GM19328 (cell line): ENCODE data around the gene IFITM10.

Experiments used
- ATAC-seq: cut with Tn5 transposase; IDR thresholded peaks from one replicate; pipeline ENCODE4 v1.9.1; 2021; ENCODE audit warnings: mild to moderate bottlenecking, moderate library complexity; ENCODE audit not compliant: unreplicated experiment

The IFITM10 gene

DNA sequence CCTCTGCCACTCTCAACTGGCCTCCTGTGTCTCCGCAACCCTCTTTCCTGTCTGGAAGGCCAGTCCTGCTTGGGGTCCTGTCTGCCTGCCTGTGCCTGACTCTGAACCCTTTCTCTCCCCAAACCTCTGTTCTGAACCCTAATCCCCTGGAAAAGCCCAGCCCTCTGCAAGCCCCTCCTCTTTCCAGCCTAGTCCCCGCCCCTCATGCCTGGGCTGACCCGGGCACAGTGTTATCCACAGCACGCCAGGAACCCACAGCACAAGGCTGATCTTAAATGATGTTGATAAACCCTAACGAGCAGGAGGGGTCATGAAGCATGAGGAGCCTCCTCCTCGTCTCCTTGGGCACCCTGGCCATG is at the start of gene IFITM10:
Gene IFITM10, minus strand, starts transcription at position 115 of the 359 bp plus-strand sequence. CDS start 153 bp downstream, outside the sequence.
- no peak for ATAC-seq

DNA sequence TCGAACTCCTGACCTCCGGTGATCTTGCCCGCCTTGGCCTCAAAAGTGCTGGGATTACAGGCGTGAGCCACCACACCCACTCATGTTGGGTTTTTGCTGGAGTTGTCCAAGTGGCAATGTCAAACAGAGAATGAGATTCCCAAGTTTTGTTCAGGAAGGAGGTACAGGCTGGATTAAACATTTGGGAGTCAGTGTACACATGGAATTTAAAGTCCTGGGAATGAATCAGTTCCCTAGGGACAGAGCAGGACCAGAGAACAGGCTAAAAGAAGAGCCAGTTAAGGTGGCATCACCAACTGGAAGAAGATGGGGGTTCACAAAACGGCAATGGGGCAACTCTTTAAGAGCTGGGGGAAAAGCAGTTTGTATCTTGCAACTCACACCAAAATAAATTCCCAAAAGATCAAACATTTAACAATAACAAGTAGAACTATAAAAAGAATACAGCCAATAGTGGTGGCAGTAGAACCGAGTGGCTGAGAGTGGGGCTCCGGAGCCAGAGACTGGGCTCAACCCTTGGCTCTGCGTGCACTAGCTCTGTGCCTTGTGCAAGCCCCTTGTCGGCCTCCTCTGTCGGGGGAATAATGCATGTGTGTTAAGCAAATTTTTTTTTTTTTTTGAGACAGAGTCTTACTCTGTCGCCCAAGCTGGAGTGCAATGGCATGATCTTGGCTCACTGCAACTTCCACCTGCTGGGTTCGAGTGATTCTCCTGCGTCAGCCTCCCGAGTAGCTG is 47.2 kb upstream of the IFITM10 start:
- ATAC-seq = no peak

DNA sequence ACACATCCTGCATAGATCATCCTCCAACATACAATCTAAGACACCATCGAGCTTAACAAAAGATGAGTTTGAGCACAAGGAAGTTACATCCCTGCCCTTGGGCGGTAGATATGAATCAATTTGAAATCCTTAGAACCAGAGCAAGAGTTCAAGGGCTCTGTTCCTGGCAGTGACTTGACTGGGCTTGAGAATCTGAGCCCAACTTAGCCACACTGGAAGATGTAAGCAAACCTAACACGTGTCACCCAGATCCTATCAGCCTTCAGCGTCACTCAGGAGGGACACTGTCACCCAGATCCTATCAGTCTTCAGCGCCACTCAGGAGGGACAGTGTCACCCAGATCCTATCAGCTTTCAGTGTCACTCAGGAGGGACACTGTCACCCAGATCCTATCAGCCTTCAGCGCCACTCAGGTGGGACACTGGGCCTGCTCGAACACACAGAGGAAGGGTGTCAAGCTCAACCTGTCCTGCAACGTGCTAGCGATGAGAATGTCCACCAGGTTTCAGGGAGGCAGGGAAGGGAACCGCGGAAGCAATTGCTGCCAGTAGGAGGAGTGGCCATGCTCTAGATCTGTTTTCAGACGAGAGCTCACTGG is 46.1 kb upstream of the IFITM10 start:
- ATAC-seq = no peak

DNA sequence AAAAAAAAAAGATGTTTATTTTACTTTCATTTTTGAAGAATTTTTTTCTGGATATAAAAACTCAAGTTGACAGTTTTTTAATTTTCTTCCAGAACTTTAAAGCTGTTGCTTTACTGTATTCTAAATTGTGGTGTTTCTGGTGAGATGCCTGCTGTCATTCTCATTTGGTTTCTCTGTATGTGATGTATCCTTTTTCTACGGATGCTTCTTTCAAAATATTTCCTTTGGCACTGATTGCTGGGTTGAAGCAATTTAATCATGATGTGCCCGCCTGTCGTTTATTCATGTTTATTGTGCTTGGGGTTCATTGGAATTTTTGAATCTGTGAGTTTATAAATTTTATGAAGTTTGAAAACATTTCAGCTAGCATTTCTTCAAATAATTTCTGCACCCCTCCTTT is 42.7 kb upstream of the IFITM10 start:
- ATAC-seq = no peak

DNA sequence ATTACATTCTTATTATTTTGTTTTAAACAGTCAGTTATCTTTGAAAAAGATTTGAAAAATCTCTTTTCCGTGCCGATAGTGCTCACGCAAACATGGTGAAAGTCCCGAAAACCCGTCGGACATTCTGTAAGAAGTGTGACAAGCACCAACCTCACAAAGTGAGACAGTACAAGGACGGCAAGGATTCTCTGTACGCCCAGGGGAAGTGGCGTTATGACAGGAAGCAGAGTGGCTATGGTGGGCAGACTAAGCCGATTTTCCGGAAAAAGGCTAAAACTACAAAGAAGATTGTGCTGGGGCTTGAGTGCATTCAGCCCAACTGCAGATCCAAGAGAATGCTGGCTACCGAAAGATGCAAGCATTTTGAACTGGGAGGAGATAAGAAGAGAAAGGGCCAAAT is 42.1 kb upstream of the IFITM10 start:
- no peak for ATAC-seq

DNA sequence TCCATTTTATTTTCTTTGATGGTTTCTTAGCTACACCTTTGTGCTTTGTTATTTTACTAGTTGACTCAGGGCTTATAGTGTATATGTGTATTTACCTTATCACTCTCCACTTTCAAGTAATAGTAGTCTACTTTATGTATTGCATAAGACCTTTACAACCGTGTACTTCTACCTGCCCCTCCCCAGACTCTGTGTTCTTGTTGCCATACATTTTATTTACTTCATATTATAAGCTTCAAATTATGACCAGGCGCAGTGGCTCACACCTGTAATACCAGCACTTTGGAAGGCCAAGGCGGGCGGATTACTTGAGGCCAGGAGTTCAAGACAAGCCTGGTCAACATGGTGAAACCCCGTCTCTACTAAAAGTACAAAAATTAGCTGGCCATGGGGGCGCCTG is 41.5 kb upstream of the IFITM10 start:
- ATAC-seq = no peak

DNA sequence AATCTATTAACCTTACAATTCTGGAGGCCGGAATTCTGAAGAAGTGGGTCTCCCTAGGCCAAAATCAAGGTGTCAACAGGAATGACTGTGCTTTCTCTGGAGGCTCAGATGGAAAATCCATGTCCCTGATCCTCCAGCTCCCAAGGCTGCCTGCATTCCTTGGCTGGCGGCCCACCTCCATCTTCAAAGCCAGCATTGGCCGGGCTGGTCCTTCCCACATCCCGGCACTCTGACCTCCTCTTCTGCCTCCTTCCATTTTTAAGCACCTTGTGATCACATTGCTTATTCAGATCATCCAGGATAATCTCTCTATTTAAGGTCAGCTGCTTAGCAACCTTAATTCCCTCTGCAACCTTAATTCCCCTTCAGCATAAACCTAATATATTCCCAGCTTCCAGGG is 36.1 kb upstream of the IFITM10 start:
- ATAC-seq = no peak

DNA sequence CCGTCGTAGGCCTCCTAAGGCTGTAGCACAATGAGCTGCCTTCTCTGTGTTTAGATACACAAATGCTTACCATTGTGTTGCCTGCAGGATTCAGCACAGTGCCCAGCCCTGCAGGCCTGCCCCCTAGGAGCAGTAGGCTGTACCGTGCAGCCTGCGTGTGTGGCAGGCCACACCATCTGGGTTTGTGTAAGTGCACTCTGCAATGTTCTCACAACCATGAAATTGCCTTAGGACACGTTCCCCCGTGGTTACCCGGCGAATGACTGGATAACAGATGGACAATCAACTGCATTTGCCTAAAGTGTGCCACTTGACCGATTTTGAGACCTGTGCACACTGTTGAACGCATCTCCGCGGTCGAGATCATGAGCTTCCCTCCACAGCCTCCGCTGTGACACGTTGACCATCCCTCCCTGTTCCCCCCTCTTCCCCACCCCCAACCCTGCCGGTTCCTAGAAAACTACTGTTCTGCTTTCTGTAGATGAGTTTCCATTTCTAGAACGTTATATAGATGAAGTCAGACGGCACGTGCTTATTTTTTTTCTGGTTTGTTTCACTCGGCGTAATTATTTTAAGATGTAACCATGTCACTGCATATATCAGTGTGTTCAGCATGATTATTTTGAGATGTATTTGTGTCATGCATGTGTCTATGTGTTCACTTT is 35.5 kb upstream of the IFITM10 start:
- no peak for ATAC-seq

DNA sequence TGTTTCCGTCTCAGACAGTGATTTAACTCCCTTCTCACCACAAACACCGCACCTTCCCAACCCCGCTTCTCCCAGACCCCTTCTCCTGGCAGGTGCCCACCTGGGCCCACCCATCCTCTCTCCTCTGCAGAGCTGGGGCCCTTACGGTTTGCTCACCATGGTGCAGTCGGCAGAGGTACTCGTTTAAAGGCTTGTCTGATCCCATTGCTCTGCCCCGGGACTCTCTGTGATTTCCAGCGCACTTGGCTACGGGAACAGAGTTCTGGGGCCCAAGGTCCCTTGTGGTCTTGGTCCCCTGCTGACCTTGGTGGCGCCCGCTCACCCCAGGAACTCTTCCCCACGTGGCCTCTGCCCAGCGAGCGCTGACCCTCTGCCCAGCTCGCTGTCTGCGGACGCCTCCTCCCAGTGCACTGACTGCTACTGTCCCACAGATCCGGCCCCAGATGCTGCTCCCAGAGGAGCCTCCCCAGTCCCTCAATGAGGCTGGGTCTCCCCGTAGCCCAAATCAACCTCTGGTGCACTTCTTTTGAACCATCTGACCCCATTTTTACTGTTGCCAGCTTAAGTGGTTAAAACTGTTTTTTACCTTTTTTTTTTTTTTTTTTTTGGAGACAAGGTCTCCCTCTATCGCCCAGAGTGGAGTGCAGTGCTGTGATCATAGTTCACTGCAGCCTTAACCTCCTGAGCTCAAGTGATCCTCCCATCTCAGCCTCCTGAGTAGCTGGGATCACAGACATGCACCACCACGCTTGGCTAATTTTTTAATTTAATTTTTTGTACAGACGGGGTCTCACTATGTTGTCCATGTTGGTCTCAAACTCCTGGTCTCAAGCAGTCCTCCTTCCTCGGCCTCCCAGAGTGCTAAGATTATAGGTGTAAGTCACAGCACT is 34.6 kb upstream of the IFITM10 start:
- no peak for ATAC-seq

DNA sequence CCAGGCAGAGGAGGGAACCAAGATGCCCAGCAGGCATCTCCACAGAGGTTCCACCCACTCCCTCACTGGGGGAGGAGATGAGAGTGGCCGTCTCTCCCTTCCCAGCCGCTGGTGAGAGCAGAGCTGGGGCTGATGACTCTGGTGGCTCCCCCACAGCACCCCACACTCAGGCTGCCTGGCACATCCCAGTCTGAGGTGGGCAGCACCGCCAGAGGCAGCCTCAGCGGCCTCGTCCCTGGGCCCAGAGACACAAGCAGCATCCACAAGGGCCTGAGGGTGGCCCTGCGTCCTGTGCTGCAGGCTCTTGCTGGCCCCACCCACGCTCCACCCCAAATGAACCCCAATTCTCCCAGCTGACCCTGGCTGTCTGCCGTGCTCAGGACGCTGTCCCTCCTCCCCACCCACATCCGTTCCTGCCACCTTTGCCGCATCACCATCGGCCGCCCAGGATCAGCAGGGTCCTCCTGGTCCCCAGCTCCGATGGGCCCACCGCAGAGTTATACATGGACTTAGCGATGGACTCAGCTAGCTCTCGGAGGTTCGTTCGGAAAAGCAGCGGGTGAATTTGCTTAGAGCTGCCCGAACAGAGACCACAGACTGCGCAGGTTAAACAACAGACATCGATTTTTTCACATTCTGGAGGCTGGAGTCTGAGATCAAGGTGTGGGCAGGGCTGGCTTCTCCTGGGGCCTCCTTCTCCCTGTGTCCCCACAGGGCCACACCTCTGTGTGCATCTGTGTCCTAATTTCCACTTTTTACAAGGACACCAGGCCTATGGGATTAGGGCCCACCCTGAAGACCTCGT is 33.5 kb upstream of the IFITM10 start:
- no peak for ATAC-seq

DNA sequence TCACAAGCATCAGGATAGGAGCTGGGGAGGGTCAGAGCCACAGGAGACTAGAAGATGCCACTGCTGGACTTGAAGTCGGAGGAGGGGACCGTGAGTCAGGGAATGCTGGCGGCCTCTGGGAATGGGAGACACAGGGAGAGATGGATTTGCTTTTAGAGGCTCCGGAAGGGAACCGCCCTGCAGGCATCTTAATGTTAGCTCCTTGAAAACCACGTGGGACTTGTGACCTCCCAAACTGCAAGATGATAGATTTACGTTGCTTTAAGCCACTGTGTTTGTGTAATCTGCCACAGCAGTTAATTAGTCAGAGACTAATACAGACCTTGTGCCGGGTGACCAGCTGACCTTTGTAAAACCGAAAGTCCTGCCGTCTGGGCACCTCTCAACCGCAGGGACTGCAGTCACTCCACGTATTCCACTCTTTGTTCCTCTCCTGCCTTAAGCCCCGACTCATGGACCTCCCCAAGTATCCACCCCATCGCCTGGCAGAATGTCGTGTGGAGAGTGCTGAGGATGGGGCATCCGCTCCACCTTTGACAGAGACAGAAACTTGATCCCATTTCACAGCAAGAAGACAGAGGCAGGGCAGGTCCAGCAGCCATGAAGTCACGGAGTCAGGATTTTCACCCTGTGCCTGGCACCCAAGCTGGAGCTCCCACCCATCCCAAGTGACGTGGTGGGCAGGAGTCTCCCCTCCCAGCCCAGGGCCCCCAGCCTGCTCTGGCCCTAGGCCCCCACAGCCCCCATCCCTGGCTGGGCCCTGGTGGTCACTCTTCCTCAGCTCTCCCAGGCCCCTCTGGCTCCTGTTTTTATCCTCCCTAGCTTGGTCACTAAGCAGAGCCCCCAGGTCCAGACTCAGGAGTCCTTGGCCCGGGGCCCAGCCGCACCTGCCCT is 32.7 kb upstream of the IFITM10 start:
- ATAC-seq = no peak

DNA sequence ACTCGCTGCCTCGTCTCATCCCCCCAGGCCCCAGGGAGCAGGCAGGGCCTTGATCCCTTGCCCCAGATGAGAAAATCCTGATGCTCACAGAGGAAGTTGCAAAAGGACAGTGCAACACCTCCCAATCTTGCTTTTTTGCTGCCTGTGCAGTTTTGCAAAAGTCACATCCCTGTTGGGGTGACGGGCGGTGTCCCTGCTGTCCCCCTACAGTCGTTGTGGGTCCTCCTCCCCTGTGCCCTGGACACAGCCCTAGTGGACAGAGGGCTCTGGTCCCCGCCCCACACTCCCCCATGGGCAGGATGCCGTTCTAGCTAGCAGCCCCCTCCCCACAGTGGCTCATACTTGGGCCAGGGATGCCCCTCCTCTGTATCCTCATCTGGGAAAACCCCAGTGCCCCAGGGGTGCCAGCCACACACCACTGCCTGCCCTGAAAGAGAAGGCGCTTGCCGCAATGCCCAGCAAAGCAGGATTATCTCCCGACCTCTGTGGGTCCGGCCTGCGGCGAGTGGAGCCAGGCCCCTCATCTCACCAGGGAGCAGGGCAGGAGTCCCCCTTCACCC is 31.7 kb upstream of the IFITM10 start:
- no peak for ATAC-seq

DNA sequence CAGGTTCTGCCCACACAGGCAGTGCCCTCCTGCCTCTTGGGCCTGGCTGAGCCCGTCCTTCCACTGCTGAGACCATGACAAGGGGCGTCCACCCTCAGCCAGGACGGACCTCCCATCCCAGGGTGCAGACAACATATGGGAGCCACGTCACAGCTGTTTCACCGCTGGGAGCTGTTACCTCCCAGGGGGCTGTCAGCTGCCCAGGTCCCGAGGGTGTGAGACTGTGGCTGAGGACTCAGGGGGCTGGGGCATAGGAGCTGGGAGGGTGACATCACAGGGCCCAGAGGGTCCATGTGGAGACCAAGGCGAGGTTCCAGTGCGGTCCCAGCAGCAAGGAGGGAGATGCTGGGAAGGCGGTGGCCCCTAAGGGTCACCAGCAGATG is 31.2 kb upstream of the IFITM10 start:
- ATAC-seq = no peak

DNA sequence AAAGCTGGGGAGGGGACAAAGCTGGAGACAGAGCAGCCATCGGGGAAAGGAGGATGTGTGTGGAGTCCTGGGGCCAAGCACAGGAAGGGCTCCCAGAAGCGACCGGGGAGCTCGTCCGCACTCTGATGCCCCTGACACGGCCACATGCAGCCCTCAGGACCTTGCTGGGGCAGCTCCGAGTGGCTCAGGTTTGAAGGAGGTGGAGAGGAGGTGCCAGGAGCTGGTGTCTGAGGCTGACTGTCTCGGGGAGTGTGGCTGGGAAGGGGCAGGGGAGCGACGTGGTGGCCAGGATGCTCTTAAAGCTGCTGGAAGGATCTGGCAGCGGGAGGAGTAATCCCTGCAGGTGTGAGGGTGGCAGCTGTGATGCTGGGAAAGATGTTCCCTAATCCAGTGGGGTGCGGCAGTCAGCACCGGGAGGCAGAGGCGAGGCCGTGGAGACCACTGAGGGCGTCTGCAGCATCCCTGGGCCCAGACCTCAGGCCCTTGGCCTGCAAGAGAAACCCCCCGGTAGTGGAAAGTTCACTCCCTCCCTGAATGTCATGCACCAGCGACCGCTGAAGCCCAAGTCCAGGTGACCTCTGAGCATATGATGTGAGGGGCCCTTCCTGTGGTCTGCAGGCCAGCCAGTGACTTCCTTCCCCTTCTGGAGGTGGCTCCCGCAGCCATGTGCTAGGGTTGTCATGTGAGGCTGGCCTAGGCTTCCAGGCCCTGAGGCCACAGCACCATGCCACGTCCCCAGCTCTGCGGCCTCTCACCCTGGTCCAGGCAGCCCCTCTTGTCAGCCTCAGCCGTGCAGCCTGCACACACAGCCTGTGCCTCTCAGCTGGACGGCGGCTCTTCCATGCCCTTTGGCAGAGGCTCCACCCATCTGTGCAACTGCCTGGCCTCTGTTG is 30.6 kb upstream of the IFITM10 start:
- no peak for ATAC-seq

DNA sequence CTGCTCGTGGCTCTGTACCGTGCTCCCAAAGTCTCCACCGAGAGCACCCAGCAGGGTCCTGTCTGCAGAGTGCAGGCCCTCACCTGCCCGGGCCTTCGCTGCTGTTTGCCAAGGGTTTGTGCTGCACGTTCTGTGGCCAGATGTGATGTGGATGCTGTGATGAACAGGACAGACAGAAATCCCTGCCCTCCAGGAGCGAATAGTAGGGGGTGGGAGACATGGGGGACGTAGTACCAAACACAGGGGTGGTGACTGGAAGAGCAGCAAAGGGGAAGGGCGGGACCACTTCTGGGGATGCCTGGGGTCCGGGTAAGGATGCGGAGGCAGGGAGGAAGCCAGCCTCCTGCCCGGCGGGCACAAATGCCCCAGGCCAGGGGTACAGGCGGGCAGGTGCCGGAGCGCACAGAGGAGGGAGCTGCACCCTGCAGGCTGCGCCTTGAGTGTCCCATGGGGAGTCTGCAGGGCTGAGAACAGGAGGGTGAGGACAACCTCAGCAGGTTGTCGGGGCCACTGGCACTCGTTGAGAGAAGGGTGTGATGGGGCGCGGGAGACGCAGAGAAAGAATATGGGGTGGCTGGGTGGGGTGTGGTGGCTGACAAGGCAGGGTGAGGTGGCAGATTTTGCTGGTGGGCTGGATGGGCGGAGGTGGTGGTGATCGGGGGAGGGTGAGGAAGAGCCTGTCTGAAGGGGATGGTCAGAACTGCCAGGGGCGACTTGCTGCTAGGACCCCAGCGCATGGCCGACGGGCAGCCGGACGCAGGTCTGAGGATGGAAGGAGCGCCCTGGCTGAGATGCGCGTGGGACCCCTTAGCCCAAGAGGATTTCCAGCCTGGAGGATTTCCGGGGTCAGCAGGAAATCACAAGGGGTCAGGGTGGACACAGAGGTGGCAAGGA is 29.7 kb upstream of the IFITM10 start:
- no peak for ATAC-seq

DNA sequence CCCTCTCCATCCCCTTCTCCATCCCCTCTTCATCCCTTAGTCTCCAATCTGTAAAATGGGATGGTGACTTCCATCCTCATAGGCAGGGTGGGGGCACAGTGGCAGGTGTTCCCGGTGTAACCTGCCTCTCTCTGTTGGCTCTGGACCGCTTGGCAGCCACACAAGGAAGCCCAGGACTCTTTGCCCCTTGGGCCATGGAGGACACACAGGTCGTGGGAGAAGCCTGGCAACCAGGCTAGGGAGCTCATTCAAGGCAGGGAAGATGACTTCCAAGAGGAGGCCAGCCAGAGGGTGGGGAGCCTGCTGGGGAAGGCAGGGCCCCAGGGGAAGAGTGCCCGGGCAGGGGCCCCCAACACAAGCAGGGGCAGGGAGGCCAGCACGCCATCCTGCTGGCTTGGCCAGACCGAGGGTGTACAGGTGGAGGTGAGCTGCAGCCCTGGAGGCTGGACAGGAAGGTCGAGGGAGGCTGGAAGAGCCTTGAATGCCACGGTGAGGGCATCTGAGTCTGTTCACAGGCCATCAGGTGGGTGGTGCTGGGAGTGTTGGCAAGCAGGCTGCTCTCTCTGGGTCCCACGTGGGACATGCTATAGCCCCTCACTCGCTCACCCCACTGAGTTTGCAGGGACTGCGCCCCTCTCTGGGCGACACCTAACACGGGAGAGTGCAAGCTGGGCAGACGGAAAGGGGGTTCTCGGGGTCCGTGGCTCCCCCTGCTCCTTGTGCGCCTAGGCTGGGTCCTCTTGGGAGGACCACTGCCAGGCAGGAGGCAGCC is 28.8 kb upstream of the IFITM10 start:
- ATAC-seq = no peak
